Transverse colon (tissue), 4 donors: ENCODE measurements around the gene AHSP. TPM values are rescaled to one million over a fixed set of nuclear protein-coding genes. Genes with fewer than 3 reads are reported as not detected.

ENCODE experiments used
- DNase-seq: peaks from one replicate; pipeline ENCODE4 v3.0.0-alpha.2; 2019
- H3K27ac ChIP-seq, 4 donors: fragments of 200-600 bp; sonication (generic); 2 replicates each; pipeline ENCODE4 v1.5.1; 2016 to 2018; ENCODE audit warnings: inconsistent platforms in 4 of 4
- H3K27me3 ChIP-seq: fragments of 200-600 bp; sonication (generic); 2 replicates; pipeline ENCODE4 v1.5.1; 2017; ENCODE audit warnings: inconsistent platforms
- H3K36me3 ChIP-seq, 4 donors: fragments of 200-600 bp; sonication (generic); 2 replicates each; pipeline ENCODE4 v1.5.1; 2017 to 2019; ENCODE audit warnings: inconsistent platforms in 4 of 4
- H3K4me1 ChIP-seq, 4 donors: fragments of 200-600 bp; sonication (generic); 2 replicates each; pipeline ENCODE4 v1.5.1; 2017 to 2020; ENCODE audit warnings: inconsistent platforms in 4 of 4
- H3K4me3 ChIP-seq, 4 donors: fragments of 200-600 bp; sonication (generic); 1 replicate in 1 of 4; 2 replicates in 3 of 4; pipeline versions ENCODE4 v1.5.1 to v1.6.1; 2017 to 2019; ENCODE audit warnings: inconsistent platforms in 4 of 4
- H3K9me3 ChIP-seq, 2 donors: fragments of 200-600 bp; sonication (generic); 2 replicates each; pipeline ENCODE4 v1.5.1; 2017 to 2019; ENCODE audit warnings: inconsistent platforms in 2 of 2
- EP300 ChIP-seq: sonication (generic); formaldehyde crosslinking; IDR thresholded peaks from one replicate; pipeline ENCODE4 v1.6.1; 2017; ENCODE audit warnings: antibody characterized with exemption, low read depth
- POLR2A ChIP-seq: fragments of 450-650 bp; IDR thresholded peaks from one replicate; pipeline ENCODE4 v1.6.1; 2016; ENCODE audit warnings: antibody characterized with exemption, mild to moderate bottlenecking, moderate library complexity
- POLR2AphosphoS5 ChIP-seq, 3 donors: sonication (generic); formaldehyde crosslinking; IDR thresholded peaks; one replicate each; pipeline ENCODE4 v1.6.1; 2016; ENCODE audit warnings: antibody characterized with exemption in 3 of 3
- WGBS, 2 donors: methylation state at CpG; one replicate each; pipeline ENCODE4 v1.1.5; 2018; ENCODE audit warnings: low coverage in 1 of 2; 5-methylcytosine and 5-hydroxymethylcytosine counted together
- in situ Hi-C, 4 donors: fragments of 200-750 bp; cut with MboI; loops; one replicate each; pipeline versions ENCODE4 v1.15.0 to v1.15.1; 2017; ENCODE audit warnings: low sequenced_read_pairs in 3 of 4, low pct_ligation_motif_present in 1 of 4, low pct_unique_long_range_greater_than_20kb in 1 of 4
- intact Hi-C: fragments of 100-400 bp; cut with DNase I; formaldehyde crosslinking; loops from one replicate; pipeline ENCODE4 v1.15.1; 2023; ENCODE audit warnings: low total_unique reads
- total RNA-seq, 4 donors: library from RNA; depleted of rRNA; stranded (reverse); fragments of >200 nt; gene quantifications; one replicate each; pipeline ENCODE4 v1.1.0, GENCODE V29; 2016
- TF ChIP-seq, protein P1 (sequence below), 5 experiments: fragments of 200-600 bp in 3 of 5; fragments of 450-650 bp in 2 of 5; sonication (generic) in 3 of 5; IDR thresholded peaks; 1 replicate in 2 of 5; 2 replicates in 3 of 5; pipeline ENCODE4 v1.5.1; 2016 to 2017; ENCODE audit warnings: antibody characterized with exemption in 5 of 5, inconsistent platforms in 3 of 5, mild to moderate bottlenecking in 2 of 5, moderate library complexity in 1 of 5

The AHSP gene
- total RNA-seq, 4 donors from 2014 or later: not detected

GRCh38 chr16:31486045-31486444 lies 41.7 kb upstream of the AHSP start:
- Histone ChIP-seq H3K4me3 (no peak overlapping the region), H3K9me3 (no peaks in the 10 kb centered on the region), H3K4me1 (peaks cover 4 to 30% (median 17%) of the 10 kb centered on the region in 4 donors), H3K36me3 (no peaks in the 10 kb centered on the region), H3K27ac (peak overlapping the region in 1 of 4 donors; percentile 37), H3K27me3 (peaks cover 8% of the 10 kb centered on the region)
- in situ Hi-C loops (loop anchor here in 1 of 4 donors (25.0 kb wide), 1 partner anchor 99 kb away; the partner anchor contains the start of gene ITGAD), intact Hi-C loops (no loop called here)
- TF ChIP-seq POLR2A (no peak), EP300 (no peak), POLR2AphosphoS5 (IDR thresholded peaks at IDR 0.05) (no peak)
- TF ChIP-seq, protein P1, sequence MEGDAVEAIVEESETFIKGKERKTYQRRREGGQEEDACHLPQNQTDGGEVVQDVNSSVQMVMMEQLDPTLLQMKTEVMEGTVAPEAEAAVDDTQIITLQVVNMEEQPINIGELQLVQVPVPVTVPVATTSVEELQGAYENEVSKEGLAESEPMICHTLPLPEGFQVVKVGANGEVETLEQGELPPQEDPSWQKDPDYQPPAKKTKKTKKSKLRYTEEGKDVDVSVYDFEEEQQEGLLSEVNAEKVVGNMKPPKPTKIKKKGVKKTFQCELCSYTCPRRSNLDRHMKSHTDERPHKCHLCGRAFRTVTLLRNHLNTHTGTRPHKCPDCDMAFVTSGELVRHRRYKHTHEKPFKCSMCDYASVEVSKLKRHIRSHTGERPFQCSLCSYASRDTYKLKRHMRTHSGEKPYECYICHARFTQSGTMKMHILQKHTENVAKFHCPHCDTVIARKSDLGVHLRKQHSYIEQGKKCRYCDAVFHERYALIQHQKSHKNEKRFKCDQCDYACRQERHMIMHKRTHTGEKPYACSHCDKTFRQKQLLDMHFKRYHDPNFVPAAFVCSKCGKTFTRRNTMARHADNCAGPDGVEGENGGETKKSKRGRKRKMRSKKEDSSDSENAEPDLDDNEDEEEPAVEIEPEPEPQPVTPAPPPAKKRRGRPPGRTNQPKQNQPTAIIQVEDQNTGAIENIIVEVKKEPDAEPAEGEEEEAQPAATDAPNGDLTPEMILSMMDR (IDR thresholded peaks at IDR 0.05): no peak
- no peak for DNase-seq
- 95% methylated on average over 5 of the region's 5 CpGs; no CpG with 5 or more reads in 1 of the 2 donors for WGBS, 2 donors

- intact Hi-C loops (no loop called here), in situ Hi-C loops (loop anchor here in 1 of 4 donors (25.0 kb wide), 1 partner anchor 100 kb away; the partner anchor contains the start of gene ITGAD)
- H3K27ac ChIP-seq: peak overlapping the region; percentile 18 to 57 (median 30)
- peak overlapping the region; percentile 26 to 54 (median 41) for H3K4me3 ChIP-seq
- WGBS, 2 donors: 10% methylated on average over 32 of the region's 48 CpGs; no CpG with 5 or more reads in 1 of the 2 donors
- H3K36me3 ChIP-seq: no peaks in the 10 kb centered on the region
- H3K9me3 ChIP-seq: no peaks in the 10 kb centered on the region
- H3K4me1 ChIP-seq: peaks cover 4 to 29% (median 17%) of the 10 kb centered on the region in 4 donors
- TF ChIP-seq, protein P1 (IDR thresholded peaks at IDR 0.05): no peak
- TF ChIP-seq POLR2AphosphoS5 (IDR thresholded peaks at IDR 0.05): no peak
- no peak for TF ChIP-seq POLR2A
- TF ChIP-seq EP300: no peak
- H3K27me3 ChIP-seq: peaks cover 8% of the 10 kb centered on the region
- DNase-seq: no peak
These were observed 40.5 kb upstream of the AHSP start for GRCh38 chr16:31487071-31487719.

- 4% methylated on average over 54 of the region's 60 CpGs; no CpG with 5 or more reads in 1 of the 2 donors for WGBS, 2 donors
- H3K27ac ChIP-seq: peak overlapping the region; percentile 18 to 57 (median 30)
These were observed 39.8 kb upstream of the AHSP start for GRCh38 chr16:31487720-31488467.

More at GRCh38 chr16:31487720-31488467, 39.8 kb upstream of the AHSP start:
- intact Hi-C loops (no loop called here), in situ Hi-C loops (loop anchor here in 1 of 4 donors (25.0 kb wide), 1 partner anchor 101 kb away; the partner anchor contains the start of gene ITGAD)
- H3K4me3 ChIP-seq: peak overlapping the region; percentile 26 to 54 (median 41)
- H3K9me3 ChIP-seq: no peaks in the 10 kb centered on the region
- peak; percentile 81 for DNase-seq
- TF ChIP-seq POLR2A (peak; percentile 52), EP300 (no peak), POLR2AphosphoS5 (IDR thresholded peaks at IDR 0.05) (peak; percentile 26 to 62 (median 57))
- TF ChIP-seq, protein P1 (IDR thresholded peaks at IDR 0.05): no peak
- peaks cover 0 to 4% (median 0%) of the 10 kb centered on the region in 4 donors for H3K36me3 ChIP-seq
- peaks cover 4 to 29% (median 17%) of the 10 kb centered on the region in 4 donors for H3K4me1 ChIP-seq
- peaks cover 8% of the 10 kb centered on the region for H3K27me3 ChIP-seq
